ENCODE measurements around the gene CPNE5. TPM values are rescaled to one million over a fixed set of nuclear protein-coding genes. Genes with fewer than 3 reads are reported as not detected.

Gene CPNE5
- total RNA-seq, 1 donor from 2014 or later: 0.25 TPM

DNA sequence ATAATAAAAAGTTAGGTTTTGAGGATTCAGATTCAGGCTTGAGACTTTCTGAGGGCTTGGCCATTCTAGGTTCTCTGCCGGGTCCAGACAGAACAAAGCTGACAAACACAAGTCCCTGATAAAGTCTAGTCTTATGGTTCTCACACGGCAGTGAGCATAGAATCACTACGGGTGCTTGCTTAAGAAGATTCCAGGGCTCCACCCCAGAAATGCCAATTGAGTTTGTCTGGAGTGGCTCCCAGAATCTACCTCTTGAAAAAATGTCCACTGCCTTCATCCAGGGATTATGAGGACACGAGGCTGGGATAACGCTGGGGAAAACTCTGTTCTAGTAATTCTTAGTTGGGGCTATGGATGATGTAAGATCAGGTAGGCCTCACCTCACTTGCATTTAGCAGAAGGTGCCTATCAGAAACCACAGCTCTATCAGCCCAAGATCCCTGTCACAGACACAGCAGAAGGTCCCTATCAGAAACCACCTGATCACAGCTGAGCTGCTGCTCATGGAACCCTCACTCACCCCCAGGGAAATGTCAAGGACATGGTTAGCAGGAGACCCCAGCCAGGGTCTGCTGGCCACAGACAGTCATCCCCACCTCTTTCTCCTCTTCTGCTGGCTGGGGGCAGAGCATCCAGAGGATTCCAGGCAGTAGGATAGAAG lies 89.3 kb downstream of the CPNE5 start:
- no peak for ATAC-seq
- no peak for DNase-seq (ENCODE audit: low spot score)

DNA sequence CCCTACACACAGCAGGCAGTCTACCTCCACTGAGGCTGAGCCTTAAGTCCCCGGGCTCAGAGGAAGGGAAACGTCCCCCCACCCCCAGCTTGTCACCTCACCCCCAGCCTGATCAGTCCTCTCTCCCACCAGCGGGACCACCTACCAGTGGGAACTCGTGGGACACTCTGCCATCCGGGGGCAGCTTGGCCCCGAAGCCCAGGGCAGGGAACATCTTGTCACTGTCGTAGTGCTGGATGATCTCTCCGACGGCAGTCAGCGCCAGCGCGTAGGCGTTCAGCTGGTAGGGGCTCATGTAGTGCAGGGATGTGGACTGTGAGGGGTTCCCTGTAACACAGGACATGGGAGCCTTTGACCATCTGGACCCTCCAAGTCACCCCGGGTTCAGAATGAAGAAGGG lies 93.0 kb downstream of the CPNE5 start:
- DNase-seq (ENCODE audit: low spot score) (no peak), ATAC-seq (no peak)

DNA sequence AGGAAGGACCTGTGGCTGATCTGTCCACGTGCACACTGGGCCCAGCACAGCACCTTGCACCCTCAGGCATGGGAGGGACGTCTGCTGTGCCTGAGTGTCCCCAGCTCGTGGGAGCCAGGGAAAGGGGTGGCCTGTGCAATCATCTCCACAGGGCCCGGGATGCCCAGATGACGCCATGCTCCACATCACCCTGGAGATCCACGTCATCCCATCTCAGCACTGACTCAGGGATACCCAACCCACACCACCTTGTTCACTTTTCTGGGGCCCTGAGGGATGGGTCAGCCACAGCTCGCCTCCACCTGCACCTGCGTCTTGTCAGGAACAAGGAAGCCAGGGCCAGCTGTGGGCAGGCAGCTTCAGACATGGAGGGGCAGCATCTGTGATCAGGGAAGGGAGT lies 93.4 kb downstream of the CPNE5 start:
- ATAC-seq (no peak), DNase-seq (ENCODE audit: low spot score) (no peak)

DNA sequence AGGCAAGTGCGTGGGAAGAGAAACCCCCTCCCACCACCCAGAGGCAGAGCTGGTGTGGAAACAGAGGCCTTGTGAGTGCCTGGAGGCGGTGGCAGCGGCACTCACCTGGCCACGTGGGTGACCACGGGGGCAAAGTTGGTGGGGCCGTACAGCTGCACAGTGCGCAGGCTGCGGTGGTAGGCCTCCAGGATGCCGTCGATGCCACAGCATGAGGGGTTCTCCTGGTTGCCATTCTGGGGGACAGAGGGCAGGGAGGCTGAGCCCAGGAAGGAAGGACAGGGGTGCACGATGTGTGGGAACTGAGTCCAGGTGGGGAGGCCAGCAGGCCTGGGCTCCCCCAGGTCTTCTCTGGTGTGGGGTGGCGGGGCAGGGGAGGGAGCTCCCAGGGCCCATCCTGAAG lies 94.0 kb downstream of the CPNE5 start:
- no peak for ATAC-seq
- no peak for DNase-seq (ENCODE audit: low spot score)

DNA sequence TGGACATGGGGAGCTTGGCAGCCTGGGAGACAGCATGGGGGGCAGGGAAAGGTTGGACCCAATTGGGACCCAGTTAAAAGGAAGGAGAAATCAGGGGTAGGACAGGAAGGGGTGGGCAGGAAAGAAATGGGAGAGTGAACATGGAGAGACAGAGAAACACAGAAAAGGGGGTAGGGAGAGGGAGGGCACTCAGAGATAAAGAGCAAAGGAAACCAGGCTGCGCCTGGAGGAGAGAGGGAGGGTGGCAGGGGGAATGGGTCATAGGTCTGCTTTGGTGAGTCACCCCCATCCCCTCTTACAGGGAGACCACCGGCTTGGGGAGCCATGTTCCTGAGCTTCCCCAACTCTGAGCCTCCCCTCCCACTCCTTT lies 95.0 kb downstream of the CPNE5 start:
- ATAC-seq: no peak
- DNase-seq (ENCODE audit: low spot score): no peak

DNA sequence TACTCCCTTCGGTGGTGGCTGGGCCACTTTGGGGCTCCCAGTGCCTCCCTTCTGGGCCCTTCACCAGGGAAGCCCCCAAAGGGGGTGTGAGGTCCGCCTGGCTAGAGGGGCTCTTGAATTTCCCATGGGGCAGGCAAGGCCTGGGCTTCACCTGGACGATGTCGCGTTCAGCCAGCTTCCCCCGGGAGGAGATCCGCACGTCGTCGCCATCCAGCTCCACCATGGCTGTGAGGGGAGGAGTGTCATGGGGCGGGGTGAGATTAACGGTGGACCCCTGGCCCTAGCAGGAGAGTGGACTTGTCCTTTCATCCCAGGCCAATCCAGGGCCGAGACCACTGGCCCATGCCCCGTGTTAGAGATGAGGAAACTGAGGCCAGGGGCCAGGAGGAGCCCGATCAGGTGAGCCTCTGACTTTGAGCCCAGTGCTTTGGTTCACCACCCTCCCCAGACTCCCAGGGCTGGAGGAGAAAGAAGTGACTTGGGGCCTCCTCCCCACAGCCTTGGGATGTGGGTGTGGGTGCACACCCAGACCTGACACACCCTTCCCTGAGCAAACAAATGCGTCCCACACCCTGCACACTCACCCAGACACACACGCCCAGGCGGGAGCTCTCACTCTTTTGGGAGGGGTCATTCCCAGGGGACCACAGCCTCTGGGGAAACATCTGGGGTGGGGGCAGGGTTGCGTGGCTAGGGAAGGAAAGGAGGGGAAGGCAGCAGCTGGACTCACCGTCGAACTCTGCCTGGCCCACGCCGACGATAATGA lies 95.5 kb downstream of the CPNE5 start:
- DNase-seq (ENCODE audit: low spot score): no peak
- ATAC-seq: no peak

DNA sequence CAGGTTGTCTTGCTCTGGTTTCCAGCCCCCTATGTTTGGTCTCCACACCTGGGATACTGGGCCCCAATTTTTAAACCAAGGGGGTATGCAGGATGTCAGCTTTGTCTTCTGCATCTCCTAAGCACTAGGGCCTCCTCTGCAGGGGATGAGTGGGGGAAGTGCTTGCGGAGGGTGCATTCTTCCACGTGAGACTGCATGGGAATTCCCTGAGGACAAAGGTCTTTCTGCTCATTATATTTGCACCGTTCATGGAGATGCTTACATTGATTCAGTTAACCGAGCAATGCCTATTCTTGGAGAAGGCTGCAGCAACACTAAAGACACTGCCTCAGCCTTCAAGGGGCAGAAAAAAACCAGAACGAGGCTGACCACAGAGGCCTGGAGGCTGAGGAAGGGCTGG lies 96.2 kb downstream of the CPNE5 start:
- no peak for DNase-seq (ENCODE audit: low spot score)
- ATAC-seq: no peak

DNA sequence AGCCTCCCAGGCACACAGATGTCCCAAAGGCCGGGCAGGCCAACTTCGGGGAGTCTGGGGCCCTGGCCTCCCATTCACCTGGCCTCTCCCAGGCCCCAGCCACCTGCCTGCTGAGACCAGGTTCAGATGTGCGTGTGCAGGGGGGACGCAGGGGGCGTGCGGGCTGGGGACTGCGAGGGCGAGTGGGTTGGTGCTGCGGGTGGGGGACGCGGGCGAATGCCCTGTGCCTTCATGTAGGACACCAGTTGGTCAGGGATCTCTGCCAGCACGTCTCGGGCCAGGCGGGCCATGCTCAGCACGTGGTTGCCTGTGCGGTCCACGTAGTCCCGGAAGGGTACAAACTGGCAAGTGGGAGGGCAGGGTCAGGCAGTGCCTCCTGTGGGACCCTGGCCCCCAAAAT lies 97.1 kb downstream of the CPNE5 start:
- ATAC-seq (no peak), DNase-seq (ENCODE audit: low spot score) (no peak)

DNA sequence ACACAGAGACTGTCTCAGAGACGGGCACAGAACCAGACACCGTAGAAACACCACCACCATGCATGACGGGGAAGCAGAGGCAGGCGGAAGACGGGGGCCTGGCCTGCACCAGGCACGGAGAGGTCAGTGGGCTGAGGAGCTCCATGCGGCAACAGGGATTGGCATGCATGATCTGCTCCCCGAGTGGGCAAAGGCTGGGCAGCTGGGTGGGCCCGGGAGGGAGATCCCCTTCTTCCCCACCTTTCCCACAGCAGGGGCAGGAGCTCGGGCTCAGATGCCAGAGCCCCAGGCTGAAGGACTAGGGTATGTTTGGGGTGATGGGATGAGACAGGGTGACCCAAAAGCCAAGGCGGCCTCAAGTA lies 98.4 kb downstream of the CPNE5 start:
- ATAC-seq: no peak
- DNase-seq (ENCODE audit: low spot score): no peak

DNA sequence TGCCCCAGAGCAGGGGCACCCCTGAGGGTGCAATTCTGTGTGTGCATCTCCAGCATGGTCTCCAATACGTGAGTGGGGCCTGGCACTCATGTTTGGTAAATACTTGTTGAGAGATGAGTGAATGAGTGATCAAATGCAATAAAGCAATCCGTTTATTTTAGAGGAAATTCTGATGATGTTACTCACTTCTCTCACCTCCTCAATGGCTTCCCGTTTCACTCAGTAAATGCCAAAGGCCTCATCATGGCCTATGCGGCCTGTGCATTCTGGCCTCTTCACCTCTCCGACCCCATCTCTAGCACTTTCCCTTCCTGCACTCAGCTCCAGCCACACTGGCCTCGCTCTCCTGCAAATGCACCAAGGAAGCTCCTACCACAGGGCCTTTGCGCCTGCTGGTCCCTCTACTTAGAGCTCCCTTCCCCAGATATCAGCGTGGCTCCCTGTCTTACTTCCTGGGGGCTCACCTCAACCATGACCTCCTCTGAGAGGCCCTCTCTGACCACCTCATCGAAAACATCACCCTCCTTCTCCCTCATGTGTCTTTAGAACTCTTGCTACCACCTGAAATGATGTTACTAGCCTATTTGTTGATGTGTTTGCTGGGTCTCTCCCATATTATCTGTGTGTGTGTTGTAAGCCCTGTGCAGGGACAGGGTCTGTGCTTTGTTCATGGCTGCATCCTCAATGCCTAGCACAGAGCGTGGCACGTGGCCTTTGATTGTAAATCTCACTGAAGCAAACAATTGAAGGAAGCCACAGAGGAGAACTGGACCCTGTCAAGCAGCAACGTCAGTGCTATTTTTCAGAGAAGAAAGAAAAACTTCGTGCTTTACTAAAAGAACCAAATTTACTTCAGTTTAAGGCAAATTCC lies 99.1 kb downstream of the CPNE5 start:
- ATAC-seq (no peak), DNase-seq (ENCODE audit: low spot score) (no peak)

DNA sequence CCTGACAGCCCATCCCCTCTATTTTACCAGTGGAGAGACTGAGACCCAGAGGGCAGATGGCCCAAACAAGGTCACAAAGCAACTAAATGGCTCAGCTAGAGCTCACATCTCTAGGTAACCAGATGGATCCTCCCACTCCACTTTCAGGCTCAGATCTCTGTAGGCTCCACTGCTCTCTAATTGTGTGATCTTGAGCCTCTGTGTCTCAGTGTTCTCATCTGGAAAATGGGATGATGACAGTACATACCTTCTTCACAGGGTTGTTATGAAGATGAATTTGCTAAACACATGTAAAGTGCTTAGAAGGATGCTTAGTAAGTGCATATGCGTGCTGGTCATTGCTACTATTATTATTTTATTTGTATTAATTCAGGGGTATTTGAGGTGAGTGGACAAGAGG lies 101.1 kb downstream of the CPNE5 start:
- no peak for ATAC-seq

DNA sequence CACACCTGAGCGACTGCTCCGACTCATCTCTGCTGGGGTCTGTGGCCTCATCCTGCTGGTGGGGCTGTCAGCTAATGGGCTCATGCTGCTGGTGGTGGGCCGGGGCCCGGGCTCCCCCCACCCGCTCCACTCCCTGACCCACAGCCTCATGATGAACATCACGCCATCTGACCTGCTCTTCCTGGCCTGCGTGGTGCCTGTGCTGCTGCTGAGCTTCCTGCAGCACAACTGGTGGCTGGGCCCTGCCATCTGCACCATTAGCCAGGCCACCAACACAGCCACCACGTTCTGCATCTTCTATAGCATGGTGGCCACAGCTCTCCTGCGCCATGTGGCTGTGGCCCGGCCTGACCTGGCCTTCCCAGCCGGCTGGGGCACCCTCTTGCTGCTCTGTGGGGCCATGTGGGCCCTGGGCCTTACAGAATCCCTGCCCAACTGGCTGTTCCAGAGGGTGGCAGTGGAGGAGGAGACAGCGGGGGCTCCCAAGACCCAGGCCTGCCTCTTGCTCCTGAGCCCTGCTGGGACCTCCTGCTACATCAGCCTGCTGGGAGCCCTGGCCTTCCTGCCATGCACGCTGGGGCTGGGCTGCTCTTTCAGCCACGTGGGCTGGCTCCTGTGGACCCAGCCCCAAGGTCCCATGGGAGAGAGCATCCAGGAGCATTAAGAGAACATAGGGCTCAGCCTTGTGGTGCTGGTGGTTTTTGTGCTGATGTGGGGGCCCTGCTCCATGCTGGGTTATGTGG lies 102.0 kb downstream of the CPNE5 start:
- ATAC-seq (no peak), DNase-seq (ENCODE audit: low spot score) (no peak)

More for the DNA sequence above, 101.1 kb downstream of the CPNE5 start:
- no peak for DNase-seq (ENCODE audit: low spot score)

DNA sequence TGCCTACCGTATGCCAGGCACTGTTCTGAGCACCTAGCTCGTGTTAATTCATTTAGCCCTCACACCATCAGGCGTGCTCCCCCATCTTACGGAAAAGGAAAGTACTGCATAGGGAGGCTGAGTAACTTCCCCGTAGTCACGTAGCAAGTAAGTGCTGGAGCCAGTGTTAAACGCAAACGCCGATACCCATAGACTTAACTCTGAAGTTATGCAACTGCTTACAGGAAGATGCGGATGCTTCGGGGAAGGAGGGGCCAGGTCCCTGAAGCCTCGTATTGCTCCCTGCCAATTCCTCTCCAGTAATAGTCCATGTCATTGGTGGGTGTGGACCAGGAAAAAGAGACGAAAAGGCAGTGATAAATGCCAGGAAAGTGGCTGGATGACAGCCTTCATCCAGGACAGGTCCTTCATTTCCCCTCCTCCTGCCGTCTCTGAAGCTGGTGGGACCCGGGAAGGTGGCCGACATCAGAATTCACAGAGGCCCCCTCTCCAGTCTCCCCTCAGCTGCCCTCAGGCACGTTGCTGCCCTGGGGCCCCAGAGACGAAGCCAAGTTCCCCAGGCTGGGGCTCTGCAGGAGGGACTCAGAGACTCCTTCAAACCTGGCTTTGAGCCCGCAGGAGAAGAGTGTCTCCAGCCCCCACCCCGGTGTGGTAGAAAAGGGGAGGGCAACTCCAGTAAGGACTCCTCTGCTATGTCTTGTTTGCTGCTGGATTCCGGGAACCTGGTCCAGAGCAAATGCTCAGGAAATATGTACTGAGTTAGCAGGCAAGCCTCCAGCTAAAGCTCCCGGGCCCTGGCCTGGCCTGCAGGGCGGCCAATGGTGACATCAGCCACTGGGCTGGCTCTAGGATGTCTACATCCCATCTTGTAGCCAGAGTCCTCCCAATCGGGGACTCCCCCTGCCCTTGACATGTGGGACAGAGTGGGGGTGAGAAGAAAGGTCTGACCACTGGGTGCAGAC lies 103.9 kb downstream of the CPNE5 start:
- peak; percentile 91 for ATAC-seq
- DNase-seq (ENCODE audit: low spot score): peak; percentile 71

DNA sequence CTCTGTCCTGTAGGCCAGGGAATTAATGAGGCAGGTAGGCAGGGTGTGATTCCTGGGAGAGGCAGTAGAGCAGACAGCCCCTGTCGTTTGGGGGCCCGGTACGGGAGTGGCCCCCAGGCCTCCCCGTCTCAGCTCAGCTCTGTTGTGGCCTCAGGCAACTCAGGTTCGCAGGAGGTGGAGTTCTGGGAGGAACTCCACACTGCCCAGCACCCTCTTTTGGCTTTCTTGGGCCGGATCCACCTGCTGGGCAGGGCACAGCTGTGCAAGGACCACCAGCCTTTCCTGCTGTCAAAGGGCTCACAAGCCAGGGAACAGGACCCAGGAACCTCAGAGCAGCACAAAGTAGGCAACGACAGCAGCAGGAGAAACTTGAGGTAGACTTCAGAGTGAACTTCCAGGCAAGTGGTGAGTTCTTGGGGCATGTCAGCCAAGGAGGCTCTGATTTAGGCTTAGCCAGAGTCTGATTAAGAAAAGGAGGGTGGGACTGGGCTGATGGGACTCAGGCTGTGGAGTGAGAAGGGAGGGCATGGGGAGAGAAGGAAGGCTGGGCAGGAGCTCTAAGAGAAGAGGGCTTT lies 104.7 kb downstream of the CPNE5 start:
- no peak for ATAC-seq
- DNase-seq (ENCODE audit: low spot score): no peak

DNA sequence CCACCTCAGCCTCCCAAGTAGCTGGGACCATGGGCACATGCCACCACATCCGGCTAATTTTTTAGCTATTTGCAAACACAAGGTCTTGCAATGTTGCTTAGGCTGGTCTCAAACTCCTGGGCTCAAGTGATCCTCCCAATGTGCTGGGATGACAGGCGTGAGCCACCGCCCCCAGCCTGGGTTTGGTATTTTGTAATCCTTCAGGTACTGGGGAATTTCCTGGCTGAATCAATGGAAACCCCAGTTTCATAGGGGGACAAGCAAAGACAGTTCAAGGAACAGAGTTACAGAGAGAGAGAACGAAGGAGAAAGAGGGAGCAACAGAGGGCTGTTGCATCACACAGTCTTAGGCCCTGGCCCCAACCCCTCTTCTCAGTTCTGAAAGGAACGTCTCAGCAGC lies 105.9 kb downstream of the CPNE5 start:
- ATAC-seq (no peak), DNase-seq (ENCODE audit: low spot score) (no peak)

DNA sequence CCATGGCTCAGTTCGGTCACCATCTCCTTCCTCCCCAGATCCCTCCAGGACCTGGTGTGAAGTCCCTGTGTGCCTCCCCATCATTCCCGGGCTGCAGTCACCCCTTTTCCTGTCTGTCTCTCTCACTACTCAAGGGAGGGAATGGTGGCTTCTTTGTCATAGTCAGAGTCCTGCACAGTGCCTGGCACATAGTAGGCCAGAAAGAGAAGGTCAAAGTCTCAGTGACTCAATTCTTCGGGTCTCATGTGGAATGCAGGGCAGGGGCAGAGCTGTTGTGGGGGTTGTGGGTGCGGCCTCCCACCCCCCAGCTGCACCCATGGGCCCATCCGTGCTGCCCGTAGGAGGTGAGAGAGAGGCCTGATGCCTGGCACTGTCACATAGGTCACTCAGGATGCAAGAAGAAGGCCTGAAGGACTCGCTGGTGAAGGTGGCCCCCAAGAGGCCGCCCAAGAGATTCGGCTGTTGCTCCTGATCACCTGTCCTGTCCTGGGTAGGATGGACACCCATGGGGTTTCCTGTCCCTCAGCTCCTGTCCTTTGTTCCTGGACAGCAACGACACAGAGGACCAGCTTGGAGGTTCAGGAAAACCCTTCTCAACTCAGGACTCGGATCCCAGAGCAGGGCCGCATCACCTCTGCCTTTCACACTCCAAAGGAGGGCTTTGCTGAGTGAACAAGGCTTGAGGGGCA lies 107.5 kb downstream of the CPNE5 start:
- ATAC-seq (no peak), DNase-seq (ENCODE audit: low spot score) (no peak)

DNA sequence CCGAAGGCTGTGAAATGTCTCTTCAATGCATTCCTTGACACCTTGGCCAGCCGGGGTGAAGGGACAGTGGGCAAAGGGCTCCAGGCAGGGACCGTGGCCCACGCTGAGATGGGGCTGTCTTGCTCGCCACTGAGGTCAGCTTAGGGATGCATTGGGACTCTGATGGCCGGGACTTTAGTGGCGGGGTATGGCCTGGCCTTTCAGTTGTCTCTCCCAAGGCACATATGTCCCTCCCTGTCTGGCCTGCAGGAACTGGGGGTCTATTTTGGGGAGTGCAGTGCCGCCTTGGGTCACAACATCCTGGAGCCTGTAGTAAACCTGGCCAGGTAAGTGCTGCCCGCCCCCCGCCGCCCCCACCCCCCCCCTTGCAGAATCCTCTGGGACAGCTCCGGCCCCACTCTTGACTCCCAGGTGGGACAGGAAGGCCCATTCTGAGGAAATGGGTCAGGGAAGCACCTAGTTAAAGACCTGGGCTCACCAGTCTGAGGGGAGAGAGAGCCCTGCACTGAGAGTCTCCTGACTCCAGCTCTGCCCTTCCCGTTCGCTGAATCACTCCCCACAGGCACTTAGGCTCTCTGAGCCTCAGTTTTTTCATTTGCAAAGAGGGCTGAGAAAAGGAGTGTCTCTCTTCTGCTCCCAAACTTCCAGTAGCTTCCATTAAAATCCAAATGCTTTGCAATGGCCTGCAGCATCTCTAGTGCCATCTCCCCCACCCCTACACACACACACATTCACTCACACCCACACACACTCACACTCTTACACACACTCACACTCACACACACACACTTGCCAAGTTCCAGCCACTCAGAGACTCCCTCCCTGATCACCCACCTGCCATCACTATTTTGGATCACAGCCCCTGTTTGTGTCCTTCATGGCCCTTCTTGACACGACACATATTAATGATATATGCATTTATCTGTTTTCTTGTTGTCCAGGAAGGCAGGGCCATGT lies 108.5 kb downstream of the CPNE5 start:
- no peak for ATAC-seq
- DNase-seq (ENCODE audit: low spot score): no peak

DNA sequence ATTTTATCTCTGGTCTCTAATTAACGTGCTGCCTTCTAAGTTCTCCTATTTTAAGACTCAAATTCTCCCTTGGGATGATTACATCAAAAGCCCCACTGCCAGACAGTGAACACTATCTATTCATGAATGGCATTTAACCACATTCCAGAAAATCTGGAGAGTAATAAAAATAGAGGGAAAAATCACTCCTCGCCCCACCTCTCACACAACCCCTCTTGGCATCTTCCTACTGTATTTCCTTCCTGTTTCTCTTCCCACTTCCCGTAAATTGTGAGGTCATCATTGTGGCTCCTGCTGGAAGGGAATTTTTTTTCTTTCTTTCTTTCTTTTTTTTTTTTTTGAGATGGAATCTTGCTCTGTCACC lies 110.1 kb downstream of the CPNE5 start:
- ATAC-seq: no peak
- DNase-seq (ENCODE audit: low spot score): no peak

Data from left lobe of liver (tissue), 2 donors.